Stimulated activated CD8-positive, alpha-beta memory T cell treated with anti-CD3 and anti-CD28 coated beads, Interleukin-15, amount 100 ng/mL, for 48 hours (primary cell): Measurements from ENCODE around the gene DLEC1.
"Not testable (repeated sequence)": the region's sequence is repeated elsewhere in the genome, so short reads cannot be mapped to it uniquely, and the experiment has no call there.

Source experiments
- DNase-seq, 2 donors: peaks; one replicate each; pipeline ENCODE4 v3.0.0-alpha.2; 2020; ENCODE audit warnings: low read depth in 2 of 2

DLEC1 gene

DNA sequence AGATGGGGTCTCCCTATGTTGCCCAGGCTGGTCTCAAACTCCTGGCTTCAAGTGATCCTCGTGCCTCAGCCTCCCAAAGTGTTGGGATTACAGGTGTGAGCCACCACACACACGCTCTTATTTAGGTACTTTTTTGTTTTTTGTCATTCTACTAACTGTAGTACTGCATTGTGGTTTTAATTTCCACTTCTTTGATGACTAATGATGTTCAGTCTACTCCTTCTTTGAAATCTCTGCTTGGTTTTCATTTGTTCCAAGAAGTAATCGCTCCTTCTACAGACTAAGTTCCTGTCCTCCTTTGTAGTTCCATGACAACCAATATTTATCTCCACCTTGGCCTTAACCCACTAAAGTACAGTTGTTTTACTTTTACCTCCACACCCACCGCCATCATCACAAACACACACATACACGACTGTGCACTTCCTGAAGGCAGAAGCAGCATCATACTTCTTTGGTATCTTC lies 529 bp upstream of the DLEC1 start:
- DNase-seq = no peak

DNA sequence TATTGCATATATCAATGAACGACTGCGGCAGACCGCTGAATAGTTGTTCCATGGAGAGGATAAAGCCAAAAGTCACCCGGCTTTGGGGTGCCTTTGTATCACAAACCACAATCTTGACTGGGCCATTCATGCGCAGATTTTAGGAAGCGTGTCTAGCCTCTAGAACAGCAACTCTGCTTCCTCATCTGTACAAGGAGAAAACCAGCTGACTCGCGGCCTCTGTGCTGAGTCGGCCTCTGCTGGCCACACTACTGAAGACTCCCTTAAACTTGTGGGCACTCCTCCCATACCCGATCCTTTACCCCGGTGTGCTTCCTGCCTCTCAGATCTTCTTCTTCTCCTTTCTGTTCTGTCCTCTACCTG lies 872 bp downstream of the DLEC1 start:
- no peak for DNase-seq

GRCh38 chr3:38040401-38040800 lies 1.4 kb downstream of the DLEC1 start:
- no peak for DNase-seq

DNA sequence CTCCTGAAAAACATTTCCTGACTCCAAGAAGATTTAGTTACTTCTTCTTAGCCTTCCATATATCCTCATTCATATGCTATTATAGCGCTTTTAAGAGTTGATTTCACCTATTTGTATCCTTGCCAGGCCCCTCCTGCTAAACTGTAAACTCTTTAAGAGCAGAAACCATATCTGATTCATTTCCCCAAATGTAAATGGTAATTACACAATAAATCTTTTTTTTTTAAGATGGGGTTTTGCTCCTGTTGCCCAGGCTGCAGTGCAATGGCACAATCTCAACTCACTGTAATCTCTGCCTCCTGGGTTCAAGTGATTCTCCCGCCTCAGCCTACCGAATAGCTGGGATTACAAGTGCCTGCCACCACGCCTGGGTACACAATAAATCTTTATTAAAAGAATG lies 4.5 kb downstream of the DLEC1 start:
- no peak for DNase-seq

- DNase-seq = no peak
Observed at GRCh38 chr3:38046027-38046426, 7.0 kb downstream of the DLEC1 start.

- DNase-seq = no peak
Observed at GRCh38 chr3:38046821-38047220, 7.8 kb downstream of the DLEC1 start.

GRCh38 chr3:38047896-38048295 lies 8.9 kb downstream of the DLEC1 start:
- DNase-seq = no peak

- no peak for DNase-seq
Observed at GRCh38 chr3:38049358-38050126, 10.5 kb downstream of the DLEC1 start.

GRCh38 chr3:38051131-38051530 lies 12.1 kb downstream of the DLEC1 start:
- DNase-seq = no peak

DNA sequence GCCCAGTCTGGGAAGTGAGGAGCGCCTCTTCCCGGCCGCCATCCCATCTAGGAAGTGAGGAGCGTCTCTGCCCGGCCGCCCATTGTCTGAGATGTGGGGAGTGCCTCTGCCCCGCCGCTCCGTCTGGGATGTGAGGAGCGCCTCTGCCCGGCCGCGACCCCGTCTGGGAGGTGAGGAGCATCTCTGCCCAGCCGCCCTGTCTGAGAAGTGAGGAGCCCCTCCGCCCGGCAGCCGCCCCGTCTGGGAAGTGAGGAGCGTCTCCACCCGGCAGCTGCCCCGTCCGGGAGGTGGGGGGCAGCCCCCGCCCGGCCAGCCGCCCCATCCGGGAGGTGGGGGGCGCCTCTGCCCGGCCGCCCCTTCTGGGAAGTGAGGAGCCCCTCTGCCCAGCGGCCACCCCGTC lies 14.3 kb downstream of the DLEC1 start:
- not testable (repeated sequence) for DNase-seq

- DNase-seq = not testable (repeated sequence)
Observed at GRCh38 chr3:38053813-38054498, 14.9 kb downstream of the DLEC1 start.

DNA sequence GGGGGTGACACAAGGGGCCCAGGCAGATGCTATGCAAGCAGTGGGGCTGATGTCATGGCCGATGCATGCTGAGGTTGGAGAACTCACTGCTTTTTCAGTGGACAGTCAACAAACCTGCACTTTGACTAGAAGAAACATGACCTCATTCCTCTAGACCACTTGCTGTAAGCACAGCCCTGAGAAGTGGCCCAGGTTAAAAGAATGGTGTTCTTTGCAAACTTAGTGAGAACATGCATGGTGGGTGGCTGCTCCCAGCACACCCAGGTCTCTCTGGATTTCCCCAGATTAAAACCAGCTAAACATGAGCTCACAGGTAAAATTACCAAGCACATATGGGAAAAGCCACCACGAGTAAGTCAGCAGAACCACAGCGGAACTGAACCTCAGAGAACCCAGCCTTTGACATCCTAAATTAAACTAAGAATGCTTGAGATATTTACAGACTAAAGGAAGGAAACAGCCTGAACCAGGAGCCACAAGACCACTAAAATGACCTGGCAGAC lies 15.5 kb downstream of the DLEC1 start:
- DNase-seq = no peak

GRCh38 chr3:38059148-38059547 lies 20.1 kb downstream of the DLEC1 start:
- no peak for DNase-seq

GRCh38 chr3:38059591-38059990 lies 20.6 kb downstream of the DLEC1 start:
- no peak for DNase-seq

DNA sequence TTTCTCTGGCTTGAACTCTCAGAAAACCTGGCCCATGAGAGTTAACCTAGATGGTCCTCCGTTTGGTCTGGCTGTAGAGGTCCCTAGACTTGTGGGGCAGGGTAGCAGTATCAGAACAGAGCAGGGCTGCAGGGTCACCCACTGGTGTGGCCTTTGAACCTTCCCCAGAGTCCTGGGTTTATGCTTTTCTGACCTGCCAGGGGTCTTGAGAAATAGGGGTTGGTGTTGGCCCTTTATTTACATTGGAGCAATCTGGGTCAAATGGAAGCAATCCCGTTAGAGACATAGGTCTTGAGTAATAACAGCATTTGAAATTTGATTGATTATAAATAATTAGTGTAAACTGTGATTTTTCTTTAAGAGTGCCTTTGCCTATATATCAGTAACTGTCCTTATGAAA lies 23.8 kb downstream of the DLEC1 start:
- DNase-seq = no peak

- not testable (repeated sequence) for DNase-seq
Observed at GRCh38 chr3:38064453-38064852, 25.4 kb downstream of the DLEC1 start.

- DNase-seq = no peak
Observed at GRCh38 chr3:38067508-38068233, 28.7 kb downstream of the DLEC1 start.

- no peak for DNase-seq
Observed at GRCh38 chr3:38070013-38070412, 31.0 kb downstream of the DLEC1 start.

- DNase-seq = not testable (repeated sequence)
Observed at GRCh38 chr3:38077073-38077472, 38.1 kb downstream of the DLEC1 start.

DNA sequence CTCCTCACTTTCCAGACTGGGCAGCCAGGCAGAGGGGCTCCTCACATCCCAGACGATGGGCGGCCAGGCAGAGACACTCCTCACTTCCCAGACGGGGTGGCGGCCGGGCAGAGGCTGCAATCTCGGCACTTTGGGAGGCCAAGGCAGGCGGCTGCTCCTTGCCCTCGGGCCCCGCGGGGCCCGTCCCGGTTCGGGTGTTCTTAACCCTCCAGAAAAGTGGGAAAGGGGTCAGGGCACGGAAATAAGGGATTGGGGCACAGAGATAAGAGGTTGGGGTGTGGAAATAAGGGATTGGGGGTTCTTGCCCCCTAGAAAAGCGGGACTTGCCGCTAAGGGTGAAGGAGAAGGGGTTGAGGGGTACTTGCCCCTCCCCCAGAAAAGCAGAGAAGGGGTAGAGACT lies 43.3 kb downstream of the DLEC1 start:
- not testable (repeated sequence) for DNase-seq

GRCh38 chr3:38083254-38083653 lies 44.2 kb downstream of the DLEC1 start:
- not testable (repeated sequence) for DNase-seq

GRCh38 chr3:38083871-38084333 lies 44.9 kb downstream of the DLEC1 start:
- no peak for DNase-seq
